ENCODE results near the gene ACBD6. TPM values are rescaled to one million over a fixed set of nuclear protein-coding genes. Genes with fewer than 3 reads are reported as not detected.
"Not testable (repeated sequence)": the region's sequence is repeated elsewhere in the genome, so short reads cannot be mapped to it uniquely, and the experiment has no call there.

The ACBD6 gene
- total RNA-seq, 2 experiments from 2014 or later = 39.8 to 41.3 TPM

DNA sequence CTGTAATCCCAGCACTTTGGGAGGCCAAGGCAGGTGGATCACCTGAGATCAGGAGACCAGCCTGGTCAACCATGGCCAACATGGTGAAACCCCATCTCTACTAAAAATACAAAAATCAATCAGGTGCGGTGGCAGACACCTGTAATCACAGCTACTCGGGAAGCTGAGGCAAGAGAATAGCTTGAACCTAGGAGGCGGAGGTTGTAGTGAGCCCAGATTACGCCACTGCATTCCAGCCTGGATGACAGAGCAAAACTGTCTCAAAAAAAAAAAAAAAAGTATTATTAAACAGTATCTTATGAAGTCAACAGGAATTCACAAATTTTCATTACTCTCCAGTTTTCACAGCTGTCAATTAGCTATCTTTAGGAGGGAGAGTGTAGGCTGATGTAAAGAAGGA lies 3.8 kb downstream of the ACBD6 start:
- Mint-ChIP-seq H3K36me3 (peaks cover 22% of the 10 kb centered on the region), H3K27ac (no peak overlapping the region)

DNA sequence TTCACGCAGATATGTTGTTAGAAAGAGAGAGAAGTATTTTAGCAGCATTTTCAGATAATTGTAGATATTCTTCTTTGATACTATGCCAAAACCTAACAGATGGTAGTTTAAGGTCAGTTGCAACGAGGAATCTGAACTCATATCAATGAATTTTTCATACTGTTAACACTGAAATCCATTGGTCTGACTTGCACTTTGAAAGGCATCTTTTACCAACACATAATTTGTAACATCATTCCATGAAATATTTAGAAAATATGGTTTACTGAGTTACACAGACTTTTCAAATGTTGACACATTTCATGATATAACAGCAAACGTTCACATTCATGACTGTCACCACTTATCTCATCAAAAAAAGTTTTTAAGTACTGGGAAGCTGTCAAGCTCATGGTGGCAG lies 4.6 kb downstream of the ACBD6 start:
- DNase-seq = no peak
- Mint-ChIP-seq H3K27ac (no peak overlapping the region), H3K9me3 (ENCODE audit: low read depth) (no peaks in the 10 kb centered on the region), H3K36me3 (peaks cover 23% of the 10 kb centered on the region), H3K4me1 (peaks cover 29% of the 10 kb centered on the region), H3K4me3 (no peak overlapping the region), H3K27me3 (no peaks in the 10 kb centered on the region)
- CTCF ChIA-PET = interaction anchor here (1.8 kb wide), 1 partner anchor 15 kb away, joined by 5 read pairs; no protein-coding TSS in a partner anchor
- ATAC-seq = no peak

More for the DNA sequence above, 3.8 kb downstream of the ACBD6 start:
- Mint-ChIP-seq H3K9me3 (ENCODE audit: low read depth) (no peaks in the 10 kb centered on the region), H3K4me1 (peaks cover 35% of the 10 kb centered on the region), H3K27me3 (no peaks in the 10 kb centered on the region), H3K4me3 (no peak overlapping the region)
- CTCF ChIA-PET = interaction anchor here (0.7 to 1.2 kb wide), 2 partner anchors 13 to 17 kb away, joined by 3 read pairs; no protein-coding TSS in a partner anchor
- ATAC-seq (no peak), DNase-seq (no peak)

DNA sequence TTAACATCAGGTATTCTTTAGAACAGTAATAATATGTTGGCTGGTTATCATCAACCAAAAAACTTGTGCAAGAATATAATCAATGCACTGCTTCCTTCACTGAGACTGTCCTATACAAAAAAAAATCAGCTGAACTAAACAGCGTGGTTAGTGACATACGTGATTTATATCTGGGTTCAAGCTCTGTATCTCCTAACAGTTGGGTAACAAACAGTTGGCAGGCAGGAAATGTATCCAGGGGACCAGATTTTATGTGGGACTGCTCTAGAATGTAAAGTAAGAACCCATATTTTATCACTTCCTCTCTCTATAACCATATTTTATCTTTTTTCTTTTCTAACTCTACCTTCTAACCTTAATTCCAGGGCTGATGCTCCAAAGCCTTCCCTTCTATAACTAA lies 8.0 kb downstream of the ACBD6 start:
- H3K27ac Mint-ChIP-seq = no peak overlapping the region
- no peaks in the 10 kb centered on the region for H3K27me3 Mint-ChIP-seq
- H3K4me1 Mint-ChIP-seq = peaks cover 6% of the 10 kb centered on the region
- H3K4me3 Mint-ChIP-seq = no peak overlapping the region
- H3K9me3 Mint-ChIP-seq (ENCODE audit: low read depth) = no peaks in the 10 kb centered on the region
- DNase-seq (no peak), ATAC-seq (no peak)
- CTCF ChIA-PET = interaction anchor here (1.8 kb wide), 1 partner anchor 17 kb away, joined by 4 read pairs; no protein-coding TSS in a partner anchor
- H3K36me3 Mint-ChIP-seq = peaks cover 22% of the 10 kb centered on the region

DNA sequence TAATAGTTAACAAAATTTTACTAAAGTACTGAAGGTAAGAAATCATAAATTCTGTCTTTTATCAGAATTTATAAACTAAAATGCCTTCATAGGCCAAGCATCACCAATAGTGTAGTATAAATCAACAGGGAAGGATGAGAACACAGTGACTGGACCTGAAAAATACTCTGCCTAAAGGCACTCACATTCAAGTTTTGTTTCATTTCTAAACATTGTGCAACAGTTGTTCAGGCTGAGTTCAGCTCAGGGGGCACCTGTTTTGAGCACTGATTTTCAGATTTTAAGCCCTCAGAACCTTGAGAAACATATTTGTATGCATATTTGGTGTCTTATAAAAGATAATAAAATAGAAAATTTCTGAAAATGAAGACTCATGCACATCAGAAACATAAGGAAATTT lies 12.4 kb downstream of the ACBD6 start:
- peaks cover 28% of the 10 kb centered on the region for H3K36me3 Mint-ChIP-seq
- no peak for DNase-seq
- no peak overlapping the region for H3K27ac Mint-ChIP-seq
- no peaks in the 10 kb centered on the region for H3K9me3 Mint-ChIP-seq (ENCODE audit: low read depth)
- peaks cover 3% of the 10 kb centered on the region for H3K4me1 Mint-ChIP-seq
- no peak overlapping the region for H3K4me3 Mint-ChIP-seq
- no peaks in the 10 kb centered on the region for H3K27me3 Mint-ChIP-seq
- CTCF ChIA-PET = no interaction called here
- ATAC-seq = no peak

DNA sequence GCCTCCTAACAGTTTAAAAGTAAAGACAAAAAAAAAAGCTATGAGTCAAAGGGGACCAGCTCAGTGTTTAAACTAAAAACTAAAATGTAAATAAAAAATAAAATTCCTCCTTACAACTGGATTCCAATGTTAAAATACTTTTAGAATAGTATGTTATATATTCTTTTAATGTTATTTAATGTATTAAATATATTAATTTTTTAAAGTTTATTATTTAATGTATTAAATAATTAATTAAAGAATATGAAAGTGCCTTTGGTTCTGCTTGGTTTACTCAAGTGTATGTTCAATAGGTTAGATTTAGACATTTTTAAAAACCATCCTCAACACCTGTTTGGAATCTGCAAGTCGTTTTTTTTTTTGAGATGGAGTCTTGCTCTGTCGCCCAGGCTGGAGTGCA lies 13.1 kb downstream of the ACBD6 start:
- CTCF ChIA-PET = interaction anchor here (0.9 kb wide), 2 partner anchors 12 kb away, joined by 3 read pairs; no protein-coding TSS in a partner anchor
- H3K36me3 Mint-ChIP-seq = peaks cover 23% of the 10 kb centered on the region

DNA sequence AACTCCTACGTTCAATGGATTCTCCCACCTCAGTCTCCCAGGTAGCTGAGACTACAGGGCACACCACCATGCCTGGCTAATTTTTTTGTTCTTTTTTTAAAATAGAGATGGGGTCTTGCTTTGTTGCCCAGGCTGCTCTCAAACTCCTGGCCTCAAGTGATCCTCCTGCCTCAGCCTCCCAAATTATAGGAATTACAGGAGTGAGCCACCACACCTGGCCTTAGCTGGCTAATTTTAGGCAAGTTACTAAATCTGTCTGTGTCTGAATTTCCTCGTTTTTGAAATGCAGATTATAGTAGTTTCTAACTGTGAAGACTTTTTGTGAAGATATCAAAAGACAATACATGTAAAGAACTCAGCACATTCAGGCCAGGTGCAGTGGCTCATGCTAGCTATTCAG lies 13.7 kb downstream of the ACBD6 start:
- H3K9me3 Mint-ChIP-seq (ENCODE audit: low read depth) = no peaks in the 10 kb centered on the region
- ATAC-seq = no peak
- peaks cover 3% of the 10 kb centered on the region for H3K4me1 Mint-ChIP-seq
- H3K36me3 Mint-ChIP-seq = peaks cover 20% of the 10 kb centered on the region
- H3K27ac Mint-ChIP-seq = no peak overlapping the region
- CTCF ChIA-PET = interaction anchor here (0.9 kb wide), 2 partner anchors 11 to 13 kb away, joined by 3 read pairs; no protein-coding TSS in a partner anchor
- DNase-seq = no peak
- H3K4me3 Mint-ChIP-seq = no peak overlapping the region
- no peaks in the 10 kb centered on the region for H3K27me3 Mint-ChIP-seq

More for the DNA sequence above, 13.1 kb downstream of the ACBD6 start:
- Mint-ChIP-seq H3K4me1 (peaks cover 3% of the 10 kb centered on the region), H3K27me3 (no peaks in the 10 kb centered on the region), H3K9me3 (ENCODE audit: low read depth) (no peaks in the 10 kb centered on the region), H3K27ac (no peak overlapping the region), H3K4me3 (no peak overlapping the region)
- ATAC-seq (no peak), DNase-seq (no peak)

GRCh38 chr1:180486092-180486491 lies 16.3 kb downstream of the ACBD6 start:
- CTCF ChIA-PET = interaction anchor here (1.2 kb wide), 2 partner anchors 15 to 307 kb away, joined by 3 read pairs; no protein-coding TSS in a partner anchor
- DNase-seq = no peak
- no peaks in the 10 kb centered on the region for H3K27me3 Mint-ChIP-seq

GRCh38 chr1:180484490-180484889 lies 17.9 kb downstream of the ACBD6 start:
- DNase-seq (no peak), ATAC-seq (no peak)
- Mint-ChIP-seq H3K36me3 (peaks cover 14% of the 10 kb centered on the region), H3K4me1 (peaks cover 6% of the 10 kb centered on the region), H3K27me3 (no peaks in the 10 kb centered on the region), H3K9me3 (ENCODE audit: low read depth) (no peaks in the 10 kb centered on the region), H3K27ac (no peak overlapping the region), H3K4me3 (no peak overlapping the region)
- CTCF ChIA-PET = interaction anchor here (0.7 kb wide), 1 partner anchor 855 kb away, joined by 4 read pairs; no protein-coding TSS in a partner anchor

More at GRCh38 chr1:180486092-180486491, 16.3 kb downstream of the ACBD6 start:
- Mint-ChIP-seq H3K27ac (no peak overlapping the region), H3K4me3 (no peak overlapping the region), H3K4me1 (peaks cover 6% of the 10 kb centered on the region), H3K36me3 (peaks cover 14% of the 10 kb centered on the region), H3K9me3 (ENCODE audit: low read depth) (no peaks in the 10 kb centered on the region)
- ATAC-seq = no peak

GRCh38 chr1:180482425-180483275 lies 19.7 kb downstream of the ACBD6 start:
- H3K9me3 Mint-ChIP-seq (ENCODE audit: low read depth) = no peaks in the 10 kb centered on the region
- ATAC-seq (no peak), DNase-seq (no peak)
- peaks cover 6% of the 10 kb centered on the region for H3K4me1 Mint-ChIP-seq
- H3K27me3 Mint-ChIP-seq = no peaks in the 10 kb centered on the region
- H3K27ac Mint-ChIP-seq = no peak overlapping the region
- H3K36me3 Mint-ChIP-seq = peaks cover 19% of the 10 kb centered on the region
- no peak overlapping the region for H3K4me3 Mint-ChIP-seq
- CTCF ChIA-PET = interaction anchor here (0.5 to 1.7 kb wide), 12 partner anchors 9 to 640 kb away, joined by 3 to 7 read pairs (median 4); partner anchors contain the start of gene ACBD6

- Mint-ChIP-seq H3K27ac (no peak overlapping the region), H3K9me3 (ENCODE audit: low read depth) (no peaks in the 10 kb centered on the region), H3K36me3 (peaks cover 18% of the 10 kb centered on the region), H3K27me3 (no peaks in the 10 kb centered on the region), H3K4me1 (no peaks in the 10 kb centered on the region), H3K4me3 (no peak overlapping the region)
- no peak for DNase-seq
- no peak for ATAC-seq
- CTCF ChIA-PET = no interaction called here
Observed at GRCh38 chr1:180470031-180470430, 32.3 kb downstream of the ACBD6 start.

DNA sequence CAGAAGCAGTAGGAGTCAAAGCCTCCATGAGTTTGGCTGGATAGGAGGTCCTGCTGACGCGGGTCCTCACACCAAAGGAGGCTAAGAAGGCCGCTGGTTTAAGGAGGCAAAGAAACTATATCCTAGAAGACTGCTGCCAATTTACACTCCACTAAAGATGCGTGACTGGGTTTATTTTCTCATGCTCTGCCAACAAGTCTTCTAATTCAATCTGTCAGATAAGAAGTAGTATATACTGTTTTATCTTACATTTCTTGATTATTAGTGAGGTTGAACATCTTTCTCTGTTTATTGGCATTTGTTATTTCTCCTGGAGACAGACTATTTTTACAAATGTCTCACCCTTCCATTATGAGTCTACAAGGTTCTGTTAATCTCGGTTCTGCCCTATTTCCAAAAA lies 34.1 kb downstream of the ACBD6 start:
- no peak for ATAC-seq
- Mint-ChIP-seq H3K36me3 (peaks cover 31% of the 10 kb centered on the region), H3K4me1 (no peaks in the 10 kb centered on the region), H3K4me3 (no peak overlapping the region), H3K27ac (no peak overlapping the region), H3K27me3 (no peaks in the 10 kb centered on the region), H3K9me3 (ENCODE audit: low read depth) (peaks cover 4% of the 10 kb centered on the region)
- CTCF ChIA-PET = interaction anchor here (1.0 kb wide), 1 partner anchor 216 kb away, joined by 3 read pairs; no protein-coding TSS in a partner anchor
- DNase-seq = no peak

- DNase-seq (no peak), ATAC-seq (no peak)
- Mint-ChIP-seq H3K4me3 (no peak overlapping the region), H3K9me3 (ENCODE audit: low read depth) (peaks cover 23% of the 10 kb centered on the region), H3K4me1 (peaks cover 5% of the 10 kb centered on the region), H3K36me3 (peaks cover 57% of the 10 kb centered on the region), H3K27ac (no peak overlapping the region), H3K27me3 (no peaks in the 10 kb centered on the region)
- CTCF ChIA-PET = interaction anchor here (1.7 kb wide), 1 partner anchor 16 kb away, joined by 4 read pairs; no protein-coding TSS in a partner anchor
Observed at GRCh38 chr1:180462102-180462501, 40.3 kb downstream of the ACBD6 start.

GRCh38 chr1:180461682-180462081 lies 40.7 kb downstream of the ACBD6 start:
- DNase-seq, H3K27ac Mint-ChIP-seq, ATAC-seq, H3K4me3 Mint-ChIP-seq, H3K27me3 Mint-ChIP-seq, H3K4me1 Mint-ChIP-seq: not testable (repeated sequence)
- CTCF ChIA-PET = interaction anchor here (1.7 kb wide), 1 partner anchor 16 kb away, joined by 4 read pairs; no protein-coding TSS in a partner anchor
- H3K36me3 Mint-ChIP-seq = peaks cover 59% of the 10 kb centered on the region
- H3K9me3 Mint-ChIP-seq (ENCODE audit: low read depth) = peaks cover 23% of the 10 kb centered on the region
